PC-3 (cell line): ENCODE measurements around the gene NIPBL. TPM values are rescaled to one million over a fixed set of nuclear protein-coding genes. Genes with fewer than 3 reads are reported as not detected.
"Not testable (repeated sequence)": the region's sequence is repeated elsewhere in the genome, so short reads cannot be mapped to it uniquely, and the experiment has no call there.

Experiments used
- ATAC-seq: fragments of 200-7000 bp; cut with Tn5 transposase; 2 replicates; pipeline ENCODE4 v1.9.1; 2020; ENCODE audit warnings: mild to moderate bottlenecking, moderate library complexity
- BruUV-seq: library from RNA; stranded (reverse); fragments of 400-500 nt; replicated peaks from 2 replicates; lab custom pipeline; 2021; lab: Mats Ljungman, UMichigan
- CTCF ChIA-PET: fragments of 300-600 bp; sonication (Branson Sonifier 250); formaldehyde crosslinking; loops from one replicate; lab custom pipeline; 2022; ENCODE audit warnings: antibody characterized with exemption; lab: Charles Lee
- POLR2A ChIA-PET: fragments of 300-600 bp; sonication (Branson Sonifier 250); formaldehyde crosslinking; loops from one replicate; lab custom pipeline; 2022; ENCODE audit warnings: antibody characterized with exemption; ENCODE audit not compliant: unreplicated experiment; lab: Charles Lee
- DNase-seq: peaks from one replicate; pipeline ENCODE4 v3.0.0-alpha.2; 2015
- H2AFZ ChIP-seq: fragments of 300-600 bp; sonication (generic); 2 replicates; pipeline ENCODE4 v1.6.0; 2016; ENCODE audit warnings: antibody characterized with exemption, low read length
- H3F3A ChIP-seq: fragments of 300-600 bp; sonication (generic); one replicate; pipeline ENCODE4 v1.6.0; 2017; ENCODE audit warnings: antibody characterized with exemption, low read length, control low read depth, mild to moderate bottlenecking; ENCODE audit not compliant: unreplicated experiment
- H3K27ac ChIP-seq: fragments of 300-600 bp; sonication (generic); 2 replicates; pipeline ENCODE4 v1.5.1; 2016; ENCODE audit warnings: mild to moderate bottlenecking, low read length
- H3K27me3 ChIP-seq: fragments of 300-600 bp; sonication (generic); 2 replicates; pipeline ENCODE4 v1.6.1; 2016; ENCODE audit warnings: low read length, mixed read lengths
- H3K36me3 ChIP-seq: fragments of 300-600 bp; sonication (generic); 2 replicates; pipeline ENCODE4 v1.6.1; 2016; ENCODE audit warnings: low read depth, mixed run types, low read length, mixed read lengths
- H3K4me1 ChIP-seq: fragments of 300-600 bp; sonication (generic); 2 replicates; pipeline ENCODE4 v1.5.1; 2016; ENCODE audit warnings: low read length; ENCODE audit not compliant: insufficient read depth
- H3K4me2 ChIP-seq: fragments of 300-600 bp; sonication (generic); 2 replicates; pipeline ENCODE4 v1.6.0; 2016; ENCODE audit warnings: low read length
- H3K4me3 ChIP-seq: fragments of 300-600 bp; sonication (generic); 2 replicates; pipeline ENCODE4 v1.5.1; 2016; ENCODE audit warnings: mild to moderate bottlenecking, low read length, mixed read lengths
- H3K79me2 ChIP-seq: fragments of 300-600 bp; sonication (generic); 2 replicates; pipeline ENCODE4 v1.6.1; 2017; ENCODE audit warnings: low read length, mixed read lengths
- H3K9ac ChIP-seq: fragments of 300-600 bp; sonication (generic); 2 replicates; pipeline ENCODE4 v1.6.0; 2016; ENCODE audit warnings: mild to moderate bottlenecking, low read length
- H3K9me2 ChIP-seq: fragments of 300-600 bp; sonication (generic); replicated peaks from 2 replicates; pipeline ENCODE4 v1.6.1; 2016; ENCODE audit warnings: mixed run types, low read length, mixed read lengths
- H3K9me3 ChIP-seq: fragments of 300-600 bp; sonication (generic); 2 replicates; pipeline ENCODE4 v1.6.1; 2016; ENCODE audit warnings: low read length, mixed read lengths
- H4K20me1 ChIP-seq: fragments of 300-600 bp; sonication (generic); 2 replicates; pipeline ENCODE4 v1.6.1; 2016; ENCODE audit warnings: low read length, mixed read lengths
- CTCF ChIP-seq: fragments of 300-600 bp; sonication (generic); conservative IDR thresholded peaks from 2 replicates; pipeline ENCODE4 v1.5.1; 2017; ENCODE audit warnings: antibody characterized with exemption, low read depth, mild to moderate bottlenecking, low read length
- EZH2 ChIP-seq: fragments of 300-600 bp; sonication (generic); IDR thresholded peaks from one replicate; pipeline ENCODE4 v1.6.1; 2017; ENCODE audit warnings: antibody characterized with exemption, mild to moderate bottlenecking, low read length; ENCODE audit not compliant: unreplicated experiment
- EZH2phosphoT487 ChIP-seq: fragments of 300-600 bp; sonication (generic); IDR thresholded peaks from 2 replicates; pipeline ENCODE4 v1.6.1; 2018; ENCODE audit warnings: mild to moderate bottlenecking, antibody characterized with exemption, low read length, borderline replicate concordance
- intact Hi-C: fragments of 100-400 bp; cut with micrococcal nuclease; formaldehyde crosslinking; loops from 2 replicates; pipeline ENCODE4 v1.9.0; 2023
- total RNA-seq: library from RNA; depleted of rRNA; stranded (reverse); fragments of >200 nt; gene quantifications from 2 replicates; pipeline ENCODE4 v1.2.3, GENCODE V29; 2014

Gene NIPBL
- total RNA-seq, 1 experiment from 2014 or later = 16.8 TPM

GRCh38 chr5:36899860-36900259 lies 23.3 kb downstream of the NIPBL start:
- H3K4me1 ChIP-seq = no peaks in the 10 kb centered on the region
- H3F3A ChIP-seq = no peaks in the 10 kb centered on the region
- H3K27me3 ChIP-seq = no peaks in the 10 kb centered on the region
- BruUV-seq = no TSS peak
- no peak overlapping the region for H3K9ac ChIP-seq
- ChIA-PET POLR2A (interaction anchor here (0.5 kb wide), 1 partner anchor 82 kb away, joined by 3 read pairs; no protein-coding TSS in a partner anchor), CTCF (no interaction called here)
- no peaks in the 10 kb centered on the region for H3K9me3 ChIP-seq
- TF ChIP-seq EZH2 (no peak), CTCF (no peak), EZH2phosphoT487 (no peak)
- peaks cover 20% of the 10 kb centered on the region for H4K20me1 ChIP-seq
- no peak overlapping the region for H3K4me3 ChIP-seq
- DNase-seq = no peak
- no peak overlapping the region for H2AFZ ChIP-seq
- intact Hi-C loops = no loop called here
- no peak overlapping the region for H3K27ac ChIP-seq
- no peaks in the 10 kb centered on the region for H3K9me2 ChIP-seq
- H3K4me2 ChIP-seq = no peak overlapping the region
- peaks cover 99% of the 10 kb centered on the region for H3K79me2 ChIP-seq
- no peaks in the 10 kb centered on the region for H3K36me3 ChIP-seq
- no peak for ATAC-seq

- Histone ChIP-seq H2AFZ (no peak overlapping the region), H3K4me2 (no peak overlapping the region), H3K9ac (no peak overlapping the region), H3K4me1 (no peaks in the 10 kb centered on the region), H3F3A (no peaks in the 10 kb centered on the region), H4K20me1 (peaks cover 23% of the 10 kb centered on the region), H3K27me3 (no peaks in the 10 kb centered on the region), H3K79me2 (peaks cover 99% of the 10 kb centered on the region), H3K4me3 (no peak overlapping the region), H3K36me3 (no peaks in the 10 kb centered on the region), H3K27ac (no peak overlapping the region), H3K9me3 (no peaks in the 10 kb centered on the region), H3K9me2 (no peaks in the 10 kb centered on the region)
- ChIA-PET CTCF (no interaction called here), POLR2A (interaction anchor here (0.5 kb wide), 1 partner anchor 82 kb away, joined by 3 read pairs; no protein-coding TSS in a partner anchor)
- DNase-seq = peak; percentile 23
- BruUV-seq = no TSS peak
- TF ChIP-seq CTCF (no peak), EZH2phosphoT487 (no peak), EZH2 (no peak)
- intact Hi-C loops = no loop called here
- ATAC-seq = no peak
These were observed 23.7 kb downstream of the NIPBL start for GRCh38 chr5:36900283-36900682.

- H3K9ac ChIP-seq, H3F3A ChIP-seq, ATAC-seq, BruUV-seq, H2AFZ ChIP-seq, H3K9me3 ChIP-seq, H3K36me3 ChIP-seq, H3K4me2 ChIP-seq, intact Hi-C loops, H3K27me3 ChIP-seq, DNase-seq, H3K4me1 ChIP-seq, H3K27ac ChIP-seq, H3K9me2 ChIP-seq, POLR2A ChIA-PET, CTCF ChIA-PET, H3K4me3 ChIP-seq: not testable (repeated sequence)
- Histone ChIP-seq H3K79me2 (peaks cover 99% of the 10 kb centered on the region), H4K20me1 (peaks cover 24% of the 10 kb centered on the region)
These were observed 24.5 kb downstream of the NIPBL start for GRCh38 chr5:36901077-36901476.
